H1 (cell line): Measurements from ENCODE around the gene RAB40B. TPM values are rescaled to one million over a fixed set of nuclear protein-coding genes. Genes with fewer than 3 reads are reported as not detected.

Experiments used
- CBX8 ChIP-seq: fragments of 300-800, 300-1000 bp; sonication (generic); IDR thresholded peaks from 2 replicates; pipeline ENCODE4 v1.7.1; 2016; ENCODE audit warnings: low read depth, low read length, borderline replicate concordance
- CHD1 ChIP-seq: IDR thresholded peaks from 2 replicates; pipeline ENCODE4 v1.6.1; 2012; ENCODE audit warnings: low read depth, low read length, improper control_type of control experiment
- GTF2F1 ChIP-seq: IDR thresholded peaks from 2 replicates; pipeline ENCODE4 v1.6.1; 2012; ENCODE audit warnings: low read depth, low read length, improper control_type of control experiment, borderline replicate concordance
- RXRA ChIP-seq: IDR thresholded peaks from 2 replicates; pipeline ENCODE4 v1.6.1; 2011; ENCODE audit warnings: low read depth, mild to moderate bottlenecking, low read length, moderate library complexity; ENCODE audit not compliant: insufficient read depth
- TAF1 ChIP-seq: IDR thresholded peaks from 2 replicates; pipeline ENCODE4 v1.6.1; 2011; ENCODE audit warnings: mild to moderate bottlenecking, low read depth, low read length
- polyA plus RNA-seq, 7 experiments: library from polyadenylated mRNA; depleted of rRNA in 3 of 7; stranded (reverse) in 5 of 7; unstranded in 2 of 7; fragments of >200 nt in 5 of 7; fragments of 200-250 nt in 2 of 7; gene quantifications; 1 replicate in 5 of 7; 2 replicates in 1 of 7; 4 replicates in 1 of 7; pipeline versions ENCODE4 v1.2.1 to v1.2.3, GENCODE V29; 2011 to 2013; ENCODE audit warnings: missing spikeins in 2 of 7, mixed read lengths in 2 of 7
- total RNA-seq: library from RNA; stranded (reverse); fragmentation: NEBNext Ultra II Directional; extraction: Animal tissue kit (Norgen Biotek cat#: 25700); gene quantifications from 2 replicates; pipeline ENCODE4 v1.2.1, GENCODE V29; 2021

Gene RAB40B
- total and polyA plus RNA-seq, 2 of the 8 experiments (the other 6 are each of a cell fraction or from before 2014, with no cell fraction given): 3.1 to 4.6 TPM

DNA sequence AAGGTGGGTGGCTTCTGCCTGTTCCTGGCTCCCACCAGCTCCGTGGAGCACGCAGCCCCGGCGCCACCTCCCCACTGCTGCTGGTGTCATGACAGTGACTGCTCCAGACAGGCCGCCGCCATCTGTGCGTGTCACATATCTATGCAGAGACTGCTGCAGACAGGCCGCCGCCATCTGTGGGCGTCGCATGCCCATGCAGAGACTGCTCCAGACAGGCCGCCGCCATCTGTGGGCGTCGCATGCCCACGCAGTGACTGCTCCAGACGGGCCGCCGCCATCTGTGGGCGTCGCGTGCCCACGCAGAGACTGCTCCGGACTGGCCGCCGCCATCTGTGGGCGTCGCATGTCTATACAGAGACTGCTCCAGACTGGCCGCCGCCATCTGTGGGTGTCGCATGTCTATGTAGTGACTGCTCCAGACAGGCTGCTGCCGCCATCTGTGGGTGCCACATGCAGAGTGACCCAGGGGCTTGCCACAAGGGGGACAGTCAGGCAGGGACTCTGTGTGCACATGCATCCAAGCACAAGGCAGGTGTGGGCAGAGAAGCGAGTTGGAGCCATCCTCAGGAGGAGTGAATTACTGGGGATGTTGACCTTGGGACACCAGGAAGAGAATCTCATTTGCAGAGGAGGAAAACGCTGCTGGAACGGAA, 14.7 kb upstream of the RAB40B start (continued):
- no peak for TF ChIP-seq TAF1
- no peak for TF ChIP-seq CBX8
- TF ChIP-seq RXRA: no peak
- TF ChIP-seq CHD1: no peak
- no peak for TF ChIP-seq GTF2F1
- TF ChIP-seq, all 59 proteins: peak for 2
